K562 treated with DMSO at 1 percent for 48 hours (cell line): Measurements from ENCODE around the gene PTK7. TPM values are rescaled to one million over a fixed set of nuclear protein-coding genes. Genes with fewer than 3 reads are reported as not detected.

Experiments
- total RNA-seq: library from RNA; unstranded; fragments of 300-600 nt; gene quantifications from 2 replicates; pipeline ENCODE4 v1.2.3, GENCODE V29; 2022; ENCODE audit warnings: low replicate concordance; ENCODE audit errors: extremely low read depth

Gene PTK7
- total RNA-seq = 95.7 TPM in 1 of 2 replicates, not detected in the other

DNA sequence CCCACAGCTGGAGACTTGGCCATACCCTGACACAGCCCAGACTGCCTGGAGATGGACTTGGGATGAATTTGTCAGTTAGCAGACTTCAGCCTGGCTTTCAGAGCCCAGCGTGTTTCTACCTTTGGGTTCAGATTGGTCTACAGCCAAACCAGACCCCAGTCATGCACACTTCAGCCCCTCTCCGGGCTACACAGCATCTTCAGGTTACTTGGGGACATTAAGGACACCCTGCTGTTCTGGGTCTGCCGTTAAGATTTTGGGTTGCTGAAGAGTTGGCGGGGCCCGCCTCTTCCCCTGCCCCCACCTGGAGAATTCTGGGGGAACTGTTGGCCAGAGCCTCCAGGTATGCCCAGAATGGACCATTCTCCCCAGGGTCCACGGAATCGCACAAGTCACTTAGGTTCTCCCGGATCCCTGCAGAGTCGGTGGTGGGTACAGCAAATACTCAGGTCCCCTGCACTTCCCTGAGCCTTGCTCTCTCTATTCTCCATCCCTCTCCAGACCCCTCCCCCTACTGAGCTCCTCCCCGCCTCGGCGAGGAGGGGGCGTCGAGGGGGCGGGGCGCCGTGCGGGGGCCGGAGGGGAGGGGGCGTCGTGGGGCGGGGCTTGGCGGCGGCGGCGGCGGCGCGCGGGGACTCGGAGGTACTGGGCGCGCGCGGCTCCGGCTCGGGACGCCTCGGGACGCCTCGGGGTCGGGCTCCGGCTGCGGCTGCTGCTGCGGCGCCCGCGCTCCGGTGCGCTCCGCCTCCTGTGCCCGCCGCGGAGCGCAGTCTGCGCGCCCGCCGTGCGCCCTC is at the start of gene PTK7:
TSS of gene PTK7 (plus strand) at position 645 of the 794 bp plus-strand sequence. CDS start 175 bp downstream, outside the sequence.

DNA sequence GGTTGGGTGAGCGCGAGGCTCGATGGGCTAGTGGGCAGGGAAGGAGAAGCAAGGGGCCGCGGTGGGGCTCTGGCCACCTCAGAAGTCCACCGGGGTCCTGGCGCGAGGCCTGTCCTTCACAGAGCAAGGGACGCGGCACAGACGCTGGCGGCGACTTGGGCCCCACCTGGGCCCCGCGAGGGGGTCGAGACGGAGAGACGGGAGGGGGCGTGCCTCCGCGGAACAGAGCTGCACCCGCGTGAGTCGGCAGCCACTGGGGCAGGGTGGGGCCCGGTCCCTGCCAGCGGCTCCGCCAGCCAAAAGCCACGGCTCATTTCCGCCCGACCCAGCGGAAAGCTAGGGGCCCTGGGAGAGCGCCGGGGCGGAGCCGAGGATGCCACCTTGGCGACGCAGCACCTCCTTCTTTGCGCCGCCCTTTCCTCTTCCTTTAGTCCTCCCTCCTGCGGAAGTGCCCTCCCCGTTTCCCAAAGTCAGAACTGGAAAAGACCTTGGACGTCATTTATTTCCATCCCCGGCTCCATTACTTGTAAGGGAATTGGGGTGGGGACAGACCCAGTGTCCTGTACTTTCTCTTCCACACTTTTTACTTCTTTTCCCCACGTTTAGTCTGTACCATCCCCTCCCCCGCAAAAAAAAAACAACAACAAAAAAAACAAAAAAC is 22.4 kb upstream of the PTK7 start, which contains the start of gene CUL7:
TSS of gene CUL7 (minus strand) at position 307 of the 661 bp plus-strand sequence. CDS start 1,063 bp downstream, outside the sequence.

DNA sequence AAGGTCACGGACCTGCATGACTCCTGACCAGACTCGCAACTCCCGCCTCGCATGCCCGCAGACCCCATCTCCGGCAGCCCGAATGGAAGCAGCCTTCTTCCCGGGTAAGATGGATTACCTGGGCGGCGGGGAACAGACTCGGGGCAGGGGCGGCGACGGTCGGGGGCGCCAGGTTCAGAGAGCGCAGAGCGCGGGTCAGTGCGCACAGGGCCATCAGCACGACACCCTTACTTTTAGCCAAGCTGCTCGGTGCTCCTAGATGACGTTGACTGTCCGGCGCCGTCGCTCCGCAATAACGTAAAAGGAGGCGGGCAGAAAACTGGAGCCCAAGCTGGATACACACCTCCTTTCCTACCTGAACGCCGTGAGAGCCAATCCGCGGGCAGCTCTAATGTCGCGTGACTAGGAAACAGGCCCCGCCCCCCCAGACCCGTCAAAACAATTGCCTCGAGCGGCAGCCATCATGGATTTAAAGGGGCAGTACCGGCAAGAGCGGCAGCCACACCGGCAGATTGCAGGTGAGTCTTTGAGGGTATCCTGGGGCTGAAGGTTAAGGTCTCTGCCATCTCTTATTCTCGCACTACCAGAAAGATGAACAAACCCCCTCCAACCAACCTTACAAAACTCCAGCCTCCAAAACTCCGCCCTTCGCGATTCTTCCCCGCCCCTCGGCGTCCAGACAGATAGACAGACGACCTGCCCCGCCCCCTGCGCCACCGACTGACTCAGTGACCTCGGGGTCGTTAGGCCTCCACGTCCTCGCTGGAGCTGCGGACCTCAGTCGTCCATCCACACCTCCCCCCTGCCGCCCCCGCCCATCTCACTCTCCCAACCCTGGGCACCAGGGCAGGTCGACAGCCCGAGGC is 16.7 kb upstream of the PTK7 start, which contains the start of the genes KLC4 and MRPL2:
TSS of gene KLC4 (plus strand) at position 464 of the 866 bp plus-strand sequence. CDS start 1,705 bp downstream, outside the sequence.
TSS of gene MRPL2 (minus strand) at position 267 of the 866 bp plus-strand sequence. CDS start at position 214, 53 bp downstream.

DNA sequence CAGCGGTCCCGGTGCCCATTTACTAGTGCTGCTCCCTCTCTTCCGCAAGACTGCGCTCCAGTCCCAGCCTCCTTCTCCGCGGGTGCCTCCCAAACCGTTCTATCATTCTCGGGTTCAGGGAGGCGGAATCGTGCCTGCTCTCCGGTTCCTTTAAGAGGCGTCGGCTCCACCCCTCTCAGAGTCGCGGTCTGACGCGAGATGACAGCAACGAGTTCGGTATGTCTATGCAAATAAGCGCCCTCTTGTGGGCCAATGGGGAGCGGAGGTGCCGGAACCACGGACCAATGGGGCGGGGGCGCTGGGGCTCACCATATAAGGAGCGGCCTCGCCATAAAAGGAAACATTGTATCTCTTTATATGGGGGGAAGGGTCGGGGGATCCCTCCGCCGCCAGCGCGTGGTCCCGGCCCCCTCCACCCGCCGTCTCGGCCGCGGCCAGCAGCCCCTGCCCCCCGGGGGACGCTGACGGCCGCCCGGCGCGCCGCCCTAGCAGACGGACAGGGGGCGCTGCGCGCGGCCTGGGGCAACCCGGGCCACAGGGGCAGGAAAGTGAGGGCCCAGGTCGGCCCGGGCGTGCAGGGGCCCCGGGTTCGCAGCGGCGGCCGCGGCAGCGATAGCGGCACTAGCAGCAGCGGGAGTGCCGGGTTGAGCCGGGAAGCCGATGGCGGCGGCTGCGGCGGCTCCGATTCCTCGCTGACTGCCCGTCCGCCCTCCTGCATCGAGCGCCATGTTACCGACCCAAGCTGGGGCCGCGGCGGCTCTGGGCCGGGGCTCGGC is 95.0 kb downstream of the PTK7 start, which contains the start of gene SRF:
TSS of gene SRF (plus strand) at position 339 of the 776 bp plus-strand sequence. CDS start at position 727, 388 bp downstream.

DNA sequence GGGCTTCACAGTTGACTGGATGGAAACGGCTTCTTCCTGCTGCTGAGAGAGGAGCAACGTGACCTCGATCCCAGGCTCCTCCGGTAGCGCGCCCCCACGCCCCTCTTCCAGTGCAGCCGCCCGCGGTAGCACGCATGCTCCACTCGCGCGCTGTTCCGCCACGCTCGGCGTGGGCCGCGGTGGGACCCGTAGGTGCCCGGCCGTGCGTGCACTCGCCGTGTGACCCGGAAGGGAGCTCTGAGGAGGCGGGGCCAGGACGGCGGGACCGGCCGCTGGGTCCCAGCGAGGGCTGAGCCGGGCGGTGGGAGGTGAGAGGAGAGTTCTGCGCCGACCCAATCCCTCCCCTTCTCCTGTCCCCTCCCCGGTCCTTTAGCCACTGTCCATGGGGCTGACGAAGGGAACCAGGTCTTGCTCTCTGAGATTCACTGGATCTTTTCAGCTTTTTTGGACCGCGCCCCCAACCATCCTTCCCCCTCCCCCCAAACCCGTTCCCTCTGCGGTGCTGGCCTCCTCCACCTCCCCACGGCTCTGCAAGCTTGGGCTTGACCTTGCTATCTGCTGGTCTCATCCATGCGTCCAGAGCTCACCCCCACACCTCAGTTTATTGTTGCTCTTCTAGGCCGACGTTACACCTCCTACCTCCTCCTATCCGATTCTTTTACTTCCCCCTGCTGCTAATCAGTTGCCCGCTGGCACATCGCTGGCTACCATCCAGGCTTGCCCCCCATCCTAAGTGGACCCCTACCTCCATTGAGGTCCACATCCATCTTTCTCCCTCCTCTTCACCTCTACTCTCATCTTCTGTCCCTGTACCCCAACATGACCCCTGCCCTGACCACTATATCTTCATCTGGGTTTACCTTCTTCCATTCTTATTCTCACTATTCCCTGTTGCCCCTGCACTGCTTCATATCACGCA is 106.1 kb downstream of the PTK7 start, which contains the start of gene CUL9:
TSS of gene CUL9 (plus strand) at position 255 of the 919 bp plus-strand sequence. CDS start 2,115 bp downstream, outside the sequence.

Other genes with a start within 250 kb of the PTK7 start
- gene RPL7L1, start 196.7 kb upstream of the PTK7 start, total RNA-seq = not detected in 2 replicates
- gene PTCRA, start 160.3 kb upstream of the PTK7 start, total RNA-seq = not detected in 2 replicates
- gene CNPY3, start 146.8 kb upstream of the PTK7 start, total RNA-seq = not detected in 2 replicates
- not detected in 2 replicates for gene GNMT, start 115.6 kb upstream of the PTK7 start, total RNA-seq
- not detected in 2 replicates for gene PEX6, start 97.1 kb upstream of the PTK7 start, total RNA-seq
- not detected in 2 replicates for gene PPP2R5D, start 91.7 kb upstream of the PTK7 start, total RNA-seq
- gene MEA1, start 62.4 kb upstream of the PTK7 start, total RNA-seq = not detected in 2 replicates
- gene KLHDC3, start 62.1 kb upstream of the PTK7 start, total RNA-seq = not detected in 2 replicates
- gene RRP36, start 54.7 kb upstream of the PTK7 start, total RNA-seq = not detected in 2 replicates
- not detected in 2 replicates for gene CUL7, start 22.5 kb upstream of the PTK7 start, total RNA-seq
- gene MRPL2, start 16.9 kb upstream of the PTK7 start, total RNA-seq = not detected in 2 replicates
- not detected in 2 replicates for gene KLC4, start 16.7 kb upstream of the PTK7 start, total RNA-seq
- gene SRF, start 95.0 kb downstream of the PTK7 start, total RNA-seq = not detected in 2 replicates
- not detected in 2 replicates for gene CUL9, start 105.9 kb downstream of the PTK7 start, total RNA-seq
- not detected in 2 replicates for gene DNPH1, start 153.2 kb downstream of the PTK7 start, total RNA-seq
- not detected in 2 replicates for gene TTBK1, start 167.2 kb downstream of the PTK7 start, total RNA-seq
- not detected in 2 replicates for gene SLC22A7, start 221.9 kb downstream of the PTK7 start, total RNA-seq
- not detected in 2 replicates for gene CRIP3, start 232.5 kb downstream of the PTK7 start, total RNA-seq